GM19324 (cell line): Measurements from ENCODE around the gene KDSR.

Experiments
- ATAC-seq: cut with Tn5 transposase; IDR thresholded peaks from one replicate; pipeline ENCODE4 v1.9.1; 2021; ENCODE audit warnings: mild to moderate bottlenecking, moderate library complexity; ENCODE audit not compliant: unreplicated experiment, low FRiP score

KDSR gene

DNA sequence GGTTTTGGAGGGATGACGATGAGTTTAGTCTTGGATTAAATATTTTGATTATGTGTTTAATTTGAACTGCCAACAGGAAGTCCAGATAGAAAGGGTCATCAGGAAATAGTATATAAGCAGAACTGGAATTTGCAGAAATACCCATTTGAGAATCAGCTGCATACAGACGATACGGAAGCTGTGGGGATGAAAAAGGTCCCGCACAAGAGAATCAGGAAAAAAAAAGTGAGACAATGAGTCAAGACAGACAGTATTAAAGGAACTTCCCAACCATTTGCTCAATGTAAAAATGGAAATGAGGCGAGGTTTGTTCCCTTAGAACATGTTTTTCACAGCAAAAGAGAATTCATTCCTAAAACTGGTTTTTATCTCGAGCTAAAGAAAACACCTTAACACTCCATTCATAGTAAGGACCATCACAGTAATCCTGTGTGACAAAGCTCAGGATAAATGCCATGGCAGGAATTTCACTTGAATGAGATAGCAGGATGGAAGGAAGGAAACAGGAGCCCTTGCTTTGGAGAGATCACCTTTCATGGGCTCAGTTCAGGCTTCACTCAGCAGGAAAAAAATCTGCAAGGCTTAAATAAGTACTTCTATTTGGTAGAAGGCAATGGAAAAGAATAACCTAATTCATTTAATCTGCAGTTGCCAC, 76.7 kb downstream of the KDSR start:
- ATAC-seq = no peak

DNA sequence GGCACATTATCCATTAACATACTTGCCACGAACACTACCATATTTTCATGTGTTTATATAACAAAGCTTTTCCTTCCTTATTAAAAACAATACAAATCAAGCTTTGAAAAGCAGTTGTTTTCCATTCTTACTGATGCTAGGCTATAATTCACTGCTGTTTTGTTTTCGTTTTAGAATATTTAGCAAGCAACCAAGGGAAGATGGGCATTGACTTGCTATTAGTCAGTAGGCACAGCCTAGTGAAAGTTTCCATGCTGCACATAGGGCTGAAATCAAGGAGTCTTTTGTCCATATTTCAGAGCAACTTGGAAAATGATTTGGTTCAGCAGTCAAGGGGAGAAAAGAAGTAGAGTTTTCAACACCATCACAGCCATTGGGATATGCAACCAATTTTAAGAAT, 78.7 kb downstream of the KDSR start:
- no peak for ATAC-seq

DNA sequence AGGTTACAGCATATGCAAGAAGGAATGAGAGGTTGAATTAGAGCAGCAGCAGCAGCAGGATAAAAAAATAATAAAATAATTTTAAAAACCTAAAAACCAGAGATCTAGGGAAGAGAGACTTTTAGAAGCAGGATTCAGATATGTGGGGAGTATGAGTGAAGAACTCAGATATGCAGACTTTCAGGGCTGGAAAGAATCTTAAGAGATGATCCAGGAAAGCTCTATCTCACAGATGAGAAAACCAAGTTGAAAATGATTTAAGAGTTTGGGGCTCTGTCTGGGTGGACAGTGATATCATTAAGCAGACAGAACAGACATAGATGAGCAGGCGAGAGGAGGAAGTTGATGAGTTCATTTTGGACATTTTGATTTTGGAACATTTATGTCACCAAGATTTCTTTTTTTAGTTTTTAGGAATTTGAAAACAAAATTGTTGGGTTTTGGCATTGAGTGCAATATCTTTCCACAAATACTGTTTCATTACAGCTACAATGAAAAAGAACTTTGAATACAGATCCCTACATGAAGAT, 79.2 kb downstream of the KDSR start:
- ATAC-seq = no peak

GRCh38 chr18:63286926-63287325, 80.1 kb downstream of the KDSR start:
- ATAC-seq = no peak

DNA sequence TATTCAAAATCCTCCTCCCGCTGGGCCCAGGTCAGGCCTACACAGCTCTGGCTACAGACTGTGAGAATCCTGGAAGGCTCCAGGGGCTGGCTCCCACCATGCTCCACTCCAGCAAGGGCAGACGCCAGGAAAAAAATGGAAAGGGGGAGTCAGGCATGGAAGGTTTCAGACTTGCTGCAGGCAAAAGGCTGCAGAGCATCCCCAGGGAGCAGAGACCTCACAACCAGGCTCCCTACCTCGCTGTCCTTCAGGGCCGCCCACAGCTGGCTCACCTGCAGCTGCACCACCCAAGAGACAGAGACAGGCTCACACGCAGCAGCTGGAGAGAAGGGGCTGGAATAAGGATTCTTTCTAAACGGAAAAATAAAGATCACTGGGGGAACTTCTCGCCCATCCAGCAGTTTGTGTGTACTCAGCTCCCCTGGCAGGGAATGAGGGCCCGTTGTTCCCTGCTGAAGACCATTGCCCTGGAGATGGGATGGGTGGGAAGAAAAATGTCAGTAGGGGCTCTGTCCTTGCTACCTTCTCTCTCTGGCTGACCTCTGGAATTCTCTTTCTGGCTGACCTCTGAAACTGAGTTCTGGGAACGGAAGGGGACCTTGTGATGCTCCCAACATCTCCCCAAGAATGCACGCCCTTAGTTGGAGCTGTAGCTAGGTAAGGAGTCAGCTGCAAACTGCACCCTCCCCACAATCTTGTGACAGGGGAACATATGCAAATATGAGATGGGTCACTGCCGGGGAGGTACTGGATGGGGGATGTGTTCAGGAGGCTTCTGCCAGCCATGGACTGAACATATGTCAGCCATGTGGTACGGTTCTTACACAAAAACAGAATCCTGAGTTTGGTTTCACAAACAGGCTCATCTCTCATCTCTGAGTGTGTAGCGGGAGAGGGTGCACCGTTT, 81.9 kb downstream of the KDSR start:
- peak; percentile 93 for ATAC-seq

GRCh38 chr18:63284173-63284799, 82.7 kb downstream of the KDSR start:
- ATAC-seq = no peak

- no peak for ATAC-seq
Observed at GRCh38 chr18:63283305-63284094, 83.5 kb downstream of the KDSR start.

GRCh38 chr18:63282793-63283192, 84.2 kb downstream of the KDSR start:
- no peak for ATAC-seq
